HepG2 (cell line): Measurements from ENCODE around the gene FHL3. TPM values are rescaled to one million over a fixed set of nuclear protein-coding genes. Genes with fewer than 3 reads are reported as not detected.

ENCODE experiments used
- ATAC-seq: fragments of 200-7000 bp; cut with Tn5 transposase; 3 replicates; pipeline ENCODE4 v1.9.1; 2020; ENCODE audit warnings: mild to moderate bottlenecking, moderate library complexity
- BruUV-seq: library from RNA; stranded (reverse); fragments of 400-500 nt; replicated peaks from 2 replicates; lab custom pipeline; 2021; lab: Mats Ljungman, UMichigan
- CTCF ChIA-PET: fragments of 300-600 bp; formaldehyde crosslinking; extraction: SDS; loops from one replicate; lab custom pipeline; 2021; ENCODE audit warnings: low total read pairs, inconsistent platforms, low intra/inter-chr PET ratio; lab: Yijun Ruan, JAX
- POLR2A ChIA-PET: fragments of 350-600 bp; sonication (Branson Sonifier 250); formaldehyde crosslinking; loops from one replicate; lab custom pipeline; 2020; ENCODE audit warnings: antibody characterized with exemption, inconsistent platforms; lab: Yijun Ruan, JAX
- DNase-seq: peaks from one replicate; pipeline ENCODE4 v3.0.0-alpha.2; 2015; ENCODE audit warnings: low spot score
- FAIRE-seq: peaks from 3 replicates; lab custom pipeline; 2011; peaks lifted over from hg19 to GRCh38; lab: Jason Lieb, UNC
- H2AFZ ChIP-seq: one replicate; pipeline ENCODE4 v1.6.1; 2011; ENCODE audit warnings: low read length, inconsistent platforms
- H3K27ac ChIP-seq: fragments of 300-600 bp; 3 replicates; pipeline ENCODE4 v1.8.0; 2011; ENCODE audit warnings: mixed run types, mild to moderate bottlenecking, mixed read lengths, low read length, inconsistent platforms; ENCODE audit not compliant: insufficient read depth; ENCODE audit errors: extremely low read length
- H3K27me3 ChIP-seq, 2 experiments: fragments of 200-600 bp in 1 of 2; 2 replicates in 1 of 2; 3 replicates in 1 of 2; pipeline versions ENCODE4 v1.6.0 to v1.8.0; 2011; ENCODE audit warnings: low read length in 2 of 2, mild to moderate bottlenecking in 2 of 2, moderate library complexity in 2 of 2, inconsistent platforms in 1 of 2; ENCODE audit not compliant: insufficient read depth in 2 of 2, control insufficient read depth in 1 of 2
- H3K36me3 ChIP-seq, 2 experiments: fragments of 200-600 bp in 1 of 2; replicated peaks in 1 of 2; 2 replicates in 1 of 2; 3 replicates in 1 of 2; pipeline versions ENCODE4 v1.5.1 to v1.8.0; 2011; ENCODE audit warnings: low read length in 2 of 2, inconsistent platforms in 1 of 2; ENCODE audit not compliant: insufficient read depth in 2 of 2, control insufficient read depth in 1 of 2
- H3K4me1 ChIP-seq: 2 replicates; pipeline ENCODE4 v1.5.1; 2012; ENCODE audit warnings: low read length, inconsistent platforms; ENCODE audit not compliant: insufficient read depth
- H3K4me2 ChIP-seq: 2 replicates; pipeline ENCODE4 v1.6.0; 2011; ENCODE audit warnings: low read depth, low read length, inconsistent platforms
- H3K4me3 ChIP-seq, 3 experiments: fragments of 200-600 bp in 1 of 3; sonication (generic), shearing (Covaris generic) in 1 of 3; replicated peaks in 1 of 3; 2 replicates each; pipeline ENCODE4 v1.5.1; 2011 to 2016; ENCODE audit warnings: low read length in 3 of 3, inconsistent platforms in 2 of 3, low read depth in 2 of 3, mild to moderate bottlenecking in 2 of 3, control low read depth in 1 of 3, mixed read lengths in 1 of 3; ENCODE audit not compliant: insufficient read depth in 1 of 3
- H3K79me2 ChIP-seq: one replicate; pipeline ENCODE4 v1.6.1; 2011; ENCODE audit warnings: low read length, inconsistent platforms; ENCODE audit not compliant: insufficient read depth
- H3K9ac ChIP-seq: 2 replicates; pipeline ENCODE4 v1.6.0; 2011; ENCODE audit warnings: mild to moderate bottlenecking, low read depth, low read length, inconsistent platforms; ENCODE audit not compliant: insufficient read depth
- H3K9me3 ChIP-seq: 2 replicates; pipeline ENCODE4 v1.5.1; 2012; ENCODE audit warnings: mild to moderate bottlenecking, low read length
- H4K20me1 ChIP-seq: 2 replicates; pipeline ENCODE4 v1.6.0; 2011; ENCODE audit warnings: inconsistent platforms, mild to moderate bottlenecking, low read length, moderate library complexity; ENCODE audit not compliant: insufficient read depth
- GPBP1L1 ChIP-seq: sonication (generic); formaldehyde crosslinking; IDR thresholded peaks from 2 replicates; pipeline ENCODE4 v1.5.0; 2020; ENCODE audit warnings: mild to moderate bottlenecking, missing genetic modification reagents
- KDM1A ChIP-seq: IDR thresholded peaks from 2 replicates; pipeline ENCODE4 v1.6.1; 2016; ENCODE audit warnings: missing compliant biosample characterization
- ZMYM3 ChIP-seq: sonication (generic); formaldehyde crosslinking; IDR thresholded peaks from 2 replicates; pipeline ENCODE4 v1.5.1; 2020; ENCODE audit warnings: mild to moderate bottlenecking, missing genetic modification reagents
- in situ Hi-C: cut with HindIII; loops from 2 replicates; pipeline ENCODE4 v1.10.0; 2017; ENCODE audit warnings: low pct_unique_long_range_greater_than_20kb; ENCODE audit not compliant: extremely low pct_ligation_motif_present
- intact Hi-C: fragments of 100-400 bp; cut with micrococcal nuclease; formaldehyde crosslinking; loops from one replicate; pipeline ENCODE4 v1.10.0; 2022; ENCODE audit not compliant: unreplicated experiment
- polyA plus RNA-seq, 8 experiments: library from polyadenylated mRNA; depleted of rRNA in 3 of 8; stranded (reverse) in 7 of 8; unstranded in 1 of 8; fragments of >200 nt; fragmentation: Illumina TruSeq in 4 of 8; extraction: Trizol in 4 of 8; gene quantifications; 2 replicates each; pipeline versions ENCODE4 v1.2.1 to v1.2.3, GENCODE V29; 2011 to 2016; ENCODE audit warnings: low read depth in 4 of 8, missing spikeins in 1 of 8, mixed read lengths in 1 of 8; ENCODE audit not compliant: insufficient read depth in 1 of 8
- total RNA-seq, 5 experiments: library from RNA; depleted of rRNA; stranded (reverse); fragments of >200 nt; fragmentation: Illumina TruSeq; extraction: Trizol; gene quantifications; 2 replicates each; pipeline ENCODE4 v1.2.3, GENCODE V29; 2016; ENCODE audit warnings: low read depth in 1 of 5
- TF ChIP-seq, protein P1 (sequence below): sonication (generic); formaldehyde crosslinking; IDR thresholded peaks from 2 replicates; pipeline ENCODE4 v1.9.0; 2021; ENCODE audit warnings: missing genetic modification reagents, borderline replicate concordance

Gene FHL3
- total and polyA plus RNA-seq, 2 of the 13 experiments (the other 11 are each of a cell fraction or from before 2014, with no cell fraction given): 2.8 to 6.6 TPM

- no peaks in the 10 kb centered on the region for H3K36me3 ChIP-seq
- no peak for ATAC-seq
These were observed 56.5 kb downstream of the FHL3 start for GRCh38 chr1:37948841-37949240.

More at GRCh38 chr1:37948841-37949240, 56.5 kb downstream of the FHL3 start:
- TF ChIP-seq ZMYM3 (CRISPR knock-in tag): 0 out of 2 replicates have a peak, but pooled peaks have one; percentile 9
- TF ChIP-seq KDM1A: peak; percentile 36; the same call in 1 of the 2 replicates
- TF ChIP-seq, protein P1, sequence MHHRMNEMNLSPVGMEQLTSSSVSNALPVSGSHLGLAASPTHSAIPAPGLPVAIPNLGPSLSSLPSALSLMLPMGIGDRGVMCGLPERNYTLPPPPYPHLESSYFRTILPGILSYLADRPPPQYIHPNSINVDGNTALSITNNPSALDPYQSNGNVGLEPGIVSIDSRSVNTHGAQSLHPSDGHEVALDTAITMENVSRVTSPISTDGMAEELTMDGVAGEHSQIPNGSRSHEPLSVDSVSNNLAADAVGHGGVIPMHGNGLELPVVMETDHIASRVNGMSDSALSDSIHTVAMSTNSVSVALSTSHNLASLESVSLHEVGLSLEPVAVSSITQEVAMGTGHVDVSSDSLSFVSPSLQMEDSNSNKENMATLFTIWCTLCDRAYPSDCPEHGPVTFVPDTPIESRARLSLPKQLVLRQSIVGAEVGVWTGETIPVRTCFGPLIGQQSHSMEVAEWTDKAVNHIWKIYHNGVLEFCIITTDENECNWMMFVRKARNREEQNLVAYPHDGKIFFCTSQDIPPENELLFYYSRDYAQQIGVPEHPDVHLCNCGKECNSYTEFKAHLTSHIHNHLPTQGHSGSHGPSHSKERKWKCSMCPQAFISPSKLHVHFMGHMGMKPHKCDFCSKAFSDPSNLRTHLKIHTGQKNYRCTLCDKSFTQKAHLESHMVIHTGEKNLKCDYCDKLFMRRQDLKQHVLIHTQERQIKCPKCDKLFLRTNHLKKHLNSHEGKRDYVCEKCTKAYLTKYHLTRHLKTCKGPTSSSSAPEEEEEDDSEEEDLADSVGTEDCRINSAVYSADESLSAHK: no peak
- TF ChIP-seq GPBP1L1 (CRISPR knock-in tag): no peak
- BruUV-seq: no TSS peak
- ChIA-PET CTCF (no interaction called here), POLR2A (interaction anchor here (1.4 to 3.5 kb wide), 3 partner anchors 9 to 17 kb away, joined by 3 to 13 read pairs (median 5); no protein-coding TSS in a partner anchor)
- FAIRE-seq (no peak), DNase-seq (no peak)
- H3K4me2 ChIP-seq: 0 out of 2 replicates have a peak overlapping the region, but pooled peaks have one; percentile 66
- intact Hi-C loops (no loop called here), in situ Hi-C loops (no loop called here)
- H3K4me1 ChIP-seq: peaks cover 73% of the 10 kb centered on the region
- H2AFZ ChIP-seq: no peak overlapping the region
- no peak overlapping the region for H3K4me3 ChIP-seq
- H3K27me3 ChIP-seq: no peaks in the 10 kb centered on the region; a peak in 1 of 5 replicates
- no peak overlapping the region for H3K27ac ChIP-seq
- H3K9me3 ChIP-seq: no peaks in the 10 kb centered on the region
- no peak overlapping the region for H3K9ac ChIP-seq
- no peaks in the 10 kb centered on the region for H4K20me1 ChIP-seq
- no peaks in the 10 kb centered on the region for H3K79me2 ChIP-seq
